Prostate gland (tissue), 2 donors: Measurements from ENCODE around the gene JAK1. TPM values are rescaled to one million over a fixed set of nuclear protein-coding genes. Genes with fewer than 3 reads are reported as not detected.

Source experiments
- DNase-seq: peaks from one replicate; pipeline ENCODE4 v3.0.0-alpha.2; 2019; ENCODE audit warnings: low spot score
- H3K27ac ChIP-seq, 2 donors: fragments of 200-600 bp; sonication (generic); 2 replicates each; pipeline ENCODE4 v1.5.1; 2017 to 2019
- H3K27me3 ChIP-seq: fragments of 200-600 bp; sonication (generic); replicated peaks from 2 replicates; pipeline ENCODE4 v1.5.1; 2019; ENCODE audit not compliant: insufficient read depth
- H3K36me3 ChIP-seq, 2 donors: fragments of 200-600 bp; sonication (generic); 1 replicate in 1 of 2; 2 replicates in 1 of 2; pipeline versions ENCODE4 v1.5.1 to v1.8.1; 2017 to 2019
- H3K4me1 ChIP-seq: fragments of 200-600 bp; sonication (generic); replicated peaks from 2 replicates; pipeline ENCODE4 v1.5.1; 2019
- H3K4me3 ChIP-seq, 2 donors: fragments of 200-600 bp; sonication (generic); 2 replicates each; pipeline ENCODE4 v1.5.1; 2017 to 2019
- H3K9me3 ChIP-seq: fragments of 200-600 bp; sonication (generic); 2 replicates; pipeline ENCODE4 v1.5.1; 2017
- POLR2A ChIP-seq: fragments of 450-650 bp; IDR thresholded peaks from one replicate; pipeline ENCODE4 v1.6.1; 2016; ENCODE audit warnings: antibody characterized with exemption, mild to moderate bottlenecking
- POLR2AphosphoS5 ChIP-seq: sonication (generic); formaldehyde crosslinking; IDR thresholded peaks from one replicate; pipeline ENCODE4 v1.6.1; 2017; ENCODE audit warnings: antibody characterized with exemption
- WGBS: methylation state at CpG from one replicate; pipeline ENCODE4 v1.1.5; 2018; 5-methylcytosine and 5-hydroxymethylcytosine counted together
- intact Hi-C: fragments of 100-400 bp; cut with DNase I; formaldehyde crosslinking; loops from one replicate; pipeline ENCODE4 v1.14.2; 2022
- total RNA-seq, 2 donors: library from RNA; depleted of rRNA; stranded (reverse); fragments of >200 nt; gene quantifications; one replicate each; pipeline ENCODE4 v1.1.0, GENCODE V29; 2016
- TF ChIP-seq, protein P1 (sequence below), 4 experiments: fragments of 200-600 bp in 2 of 4; fragments of 450-650 bp in 2 of 4; sonication (generic) in 2 of 4; IDR thresholded peaks; 1 replicate in 3 of 4; 2 replicates in 1 of 4; pipeline ENCODE4 v1.5.1; 2016 to 2019; ENCODE audit warnings: antibody characterized with exemption in 4 of 4, mild to moderate bottlenecking in 2 of 4, moderate library complexity in 2 of 4

The JAK1 gene
- total RNA-seq, 2 donors from 2014 or later: 66.3 to 115 TPM

DNA sequence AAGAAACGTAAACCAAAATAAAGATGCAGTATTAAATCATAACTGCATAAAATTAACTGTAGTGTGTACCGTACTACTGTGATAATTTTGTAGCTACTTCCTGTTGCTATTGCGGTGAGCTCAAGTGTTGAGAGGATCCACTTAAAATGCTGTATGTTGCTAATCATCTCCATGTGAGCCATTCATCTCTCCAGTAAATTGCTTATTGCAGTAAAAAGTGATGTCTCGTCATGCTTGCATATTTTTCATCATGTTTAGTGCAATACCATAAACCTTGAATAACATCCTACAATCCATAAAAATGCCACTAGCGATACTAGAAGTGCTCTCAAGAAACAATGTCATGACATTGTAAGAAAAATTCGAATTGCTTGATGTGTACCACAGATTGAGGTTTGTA is 155.2 kb downstream of the JAK1 start:
- TF ChIP-seq POLR2A (no peak), POLR2AphosphoS5 (no peak)
- TF ChIP-seq, protein P1, sequence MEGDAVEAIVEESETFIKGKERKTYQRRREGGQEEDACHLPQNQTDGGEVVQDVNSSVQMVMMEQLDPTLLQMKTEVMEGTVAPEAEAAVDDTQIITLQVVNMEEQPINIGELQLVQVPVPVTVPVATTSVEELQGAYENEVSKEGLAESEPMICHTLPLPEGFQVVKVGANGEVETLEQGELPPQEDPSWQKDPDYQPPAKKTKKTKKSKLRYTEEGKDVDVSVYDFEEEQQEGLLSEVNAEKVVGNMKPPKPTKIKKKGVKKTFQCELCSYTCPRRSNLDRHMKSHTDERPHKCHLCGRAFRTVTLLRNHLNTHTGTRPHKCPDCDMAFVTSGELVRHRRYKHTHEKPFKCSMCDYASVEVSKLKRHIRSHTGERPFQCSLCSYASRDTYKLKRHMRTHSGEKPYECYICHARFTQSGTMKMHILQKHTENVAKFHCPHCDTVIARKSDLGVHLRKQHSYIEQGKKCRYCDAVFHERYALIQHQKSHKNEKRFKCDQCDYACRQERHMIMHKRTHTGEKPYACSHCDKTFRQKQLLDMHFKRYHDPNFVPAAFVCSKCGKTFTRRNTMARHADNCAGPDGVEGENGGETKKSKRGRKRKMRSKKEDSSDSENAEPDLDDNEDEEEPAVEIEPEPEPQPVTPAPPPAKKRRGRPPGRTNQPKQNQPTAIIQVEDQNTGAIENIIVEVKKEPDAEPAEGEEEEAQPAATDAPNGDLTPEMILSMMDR (IDR thresholded peaks at IDR 0.05): no peak
- Histone ChIP-seq H3K27me3 (no peaks in the 10 kb centered on the region), H3K36me3 (no peaks in the 10 kb centered on the region), H3K4me3 (no peak overlapping the region), H3K27ac (no peak overlapping the region), H3K4me1 (no peaks in the 10 kb centered on the region), H3K9me3 (no peaks in the 10 kb centered on the region)
- intact Hi-C loops: no loop called here
- 94% methylated on average over 6 of the region's 6 CpGs for WGBS
- DNase-seq: no peak

DNA sequence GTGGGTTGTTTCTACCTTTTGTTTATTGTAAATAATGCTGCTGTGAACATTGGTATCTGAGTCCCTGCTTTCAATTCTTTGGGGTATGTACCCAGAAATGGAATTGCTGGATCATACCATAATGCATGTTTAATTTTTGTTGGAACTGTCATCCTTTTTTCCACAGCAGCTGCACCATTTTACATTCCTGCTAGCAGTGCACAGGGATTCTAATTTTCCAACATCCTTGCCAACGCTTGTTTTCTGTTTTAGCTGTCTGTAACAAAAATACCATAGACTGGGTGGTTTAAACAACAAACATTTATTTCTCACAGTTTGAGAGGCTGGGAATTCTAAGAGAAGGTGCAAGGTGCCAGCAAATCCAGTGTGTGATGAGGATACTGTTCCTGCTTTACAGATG is 156.3 kb downstream of the JAK1 start:
- Histone ChIP-seq H3K27me3 (no peaks in the 10 kb centered on the region), H3K4me1 (no peaks in the 10 kb centered on the region), H3K9me3 (no peaks in the 10 kb centered on the region), H3K36me3 (no peaks in the 10 kb centered on the region), H3K27ac (no peak overlapping the region), H3K4me3 (no peak overlapping the region)
- no peak for TF ChIP-seq POLR2A
- TF ChIP-seq, protein P1 (IDR thresholded peaks at IDR 0.05): no peak
- TF ChIP-seq POLR2AphosphoS5: no peak
- WGBS: 84% methylated on average over 1 of the region's 1 CpG
- intact Hi-C loops: no loop called here
- no peak for DNase-seq

DNA sequence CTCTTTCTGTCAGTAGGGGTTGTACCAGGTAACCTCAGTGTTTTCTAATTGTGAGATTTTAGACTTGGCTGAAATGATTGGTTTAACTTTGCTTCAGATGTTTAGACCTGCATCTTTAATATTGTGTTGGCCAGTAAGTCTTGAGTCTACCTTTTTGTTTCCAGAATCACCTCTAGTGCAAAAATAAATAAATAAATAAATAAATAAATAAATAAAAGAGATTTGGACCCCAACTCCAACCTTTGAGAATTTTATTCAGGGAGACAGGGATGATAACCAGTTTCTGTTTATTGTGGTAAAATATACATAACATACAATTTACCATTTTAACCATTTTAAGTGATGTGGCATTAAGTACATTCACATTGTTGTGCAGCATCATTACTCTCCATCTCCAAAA is 157.0 kb downstream of the JAK1 start:
- Histone ChIP-seq H3K36me3 (no peaks in the 10 kb centered on the region), H3K9me3 (no peaks in the 10 kb centered on the region), H3K27ac (no peak overlapping the region), H3K4me3 (no peak overlapping the region), H3K27me3 (no peaks in the 10 kb centered on the region), H3K4me1 (no peaks in the 10 kb centered on the region)
- no peak for DNase-seq
- no peak for TF ChIP-seq POLR2A
- TF ChIP-seq, protein P1 (IDR thresholded peaks at IDR 0.05): no peak
- TF ChIP-seq POLR2AphosphoS5: no peak
- intact Hi-C loops: no loop called here

DNA sequence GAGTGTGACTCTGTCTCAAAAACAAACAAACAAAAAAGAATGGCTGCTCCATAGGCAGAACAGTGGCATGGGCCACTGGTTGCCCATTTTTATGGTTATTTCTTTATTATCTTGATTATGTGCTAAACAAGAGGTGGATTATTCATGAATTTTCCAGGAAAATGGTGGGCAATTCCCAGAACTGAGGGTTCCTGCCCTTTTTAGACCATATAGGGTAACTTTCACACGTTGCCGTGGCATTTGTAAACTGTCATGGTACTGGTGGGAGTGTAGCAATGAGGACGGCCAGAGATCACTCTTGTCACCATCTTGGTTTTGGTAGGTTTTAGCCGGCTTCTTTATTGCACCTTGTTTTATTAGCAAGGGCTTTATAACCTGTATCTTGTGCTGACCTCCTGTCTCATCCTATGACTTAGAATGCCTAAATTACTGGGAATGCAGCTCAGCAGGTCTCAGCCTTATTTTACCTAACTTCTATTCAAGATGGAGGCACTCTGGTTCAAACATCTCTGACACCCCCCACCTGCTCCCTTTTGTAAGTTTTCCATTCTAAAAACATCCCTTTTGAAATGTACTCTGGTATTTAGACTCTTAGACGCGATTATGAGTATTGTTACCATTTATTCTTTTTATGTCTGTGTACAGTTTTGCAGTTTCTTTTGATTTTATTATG is 164.4 kb downstream of the JAK1 start:
- no peaks in the 10 kb centered on the region for H3K9me3 ChIP-seq
- no peak overlapping the region for H3K27ac ChIP-seq
- no peaks in the 10 kb centered on the region for H3K36me3 ChIP-seq
- intact Hi-C loops: no loop called here
- no peak overlapping the region for H3K4me3 ChIP-seq
- no peaks in the 10 kb centered on the region for H3K4me1 ChIP-seq
- H3K27me3 ChIP-seq: no peaks in the 10 kb centered on the region
- WGBS: 91% methylated on average over 6 of the region's 6 CpGs
- DNase-seq: no peak
- TF ChIP-seq POLR2AphosphoS5 (no peak), POLR2A (no peak)
- TF ChIP-seq, protein P1 (IDR thresholded peaks at IDR 0.05): no peak

DNA sequence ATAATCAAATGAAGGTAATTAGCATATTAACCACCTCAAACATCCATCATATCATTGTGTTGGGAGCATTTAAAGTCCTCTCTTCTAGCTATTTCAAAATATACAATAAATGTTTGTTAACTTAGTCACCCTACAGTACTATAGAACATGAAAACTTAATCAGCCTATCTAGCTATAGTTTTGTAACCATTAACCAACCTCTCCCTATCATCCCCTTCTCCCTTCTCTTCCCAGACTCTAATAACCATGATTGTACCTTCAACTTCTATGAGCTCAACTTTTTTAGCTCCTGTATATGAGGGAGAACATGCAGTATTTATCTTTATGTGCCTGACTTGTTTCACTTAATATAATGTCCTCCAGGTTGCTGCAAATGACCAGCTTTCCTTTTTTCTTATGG is 167.5 kb downstream of the JAK1 start:
- Histone ChIP-seq H3K27me3 (no peaks in the 10 kb centered on the region), H3K36me3 (no peaks in the 10 kb centered on the region), H3K4me3 (no peak overlapping the region), H3K9me3 (no peaks in the 10 kb centered on the region), H3K27ac (no peak overlapping the region), H3K4me1 (no peaks in the 10 kb centered on the region)
- TF ChIP-seq, protein P1 (IDR thresholded peaks at IDR 0.05): no peak
- TF ChIP-seq POLR2AphosphoS5 (no peak), POLR2A (no peak)
- intact Hi-C loops: no loop called here
- DNase-seq: no peak
